Caco-2 (cell line): ENCODE results near the gene TUBB2B. TPM values are rescaled to one million over a fixed set of nuclear protein-coding genes. Genes with fewer than 3 reads are reported as not detected.

Experiments used
- BruUV-seq: library from RNA; stranded (reverse); fragments of 400-500 nt; replicated peaks from 2 replicates; lab custom pipeline; 2021; lab: Mats Ljungman, UMichigan
- CTCF ChIA-PET: fragments of 300-600 bp; sonication (Branson Sonifier 250); formaldehyde crosslinking; loops from one replicate; lab custom pipeline; 2022; ENCODE audit warnings: antibody characterized with exemption; lab: Charles Lee
- POLR2A ChIA-PET: fragments of 300-600 bp; sonication (Branson Sonifier 250); formaldehyde crosslinking; loops from one replicate; lab custom pipeline; 2022; ENCODE audit warnings: antibody characterized with exemption; lab: Charles Lee
- DNase-seq, 2 experiments: peaks; one replicate each; pipeline versions ENCODE4 v3.0.0 to v3.0.0-alpha.2; 2020 to 2022
- H3K27me3 ChIP-seq: replicated peaks from 2 replicates; pipeline ENCODE4 v1.6.0; 2011; ENCODE audit warnings: low read length; ENCODE audit not compliant: control insufficient read depth, insufficient read depth
- H3K36me3 ChIP-seq: 2 replicates; pipeline ENCODE4 v1.5.1; 2011; ENCODE audit warnings: low read length; ENCODE audit not compliant: control insufficient read depth, insufficient read depth
- H3K4me1 ChIP-seq: fragments of 250-450 bp; sonication (Bioruptor Pico); 2 replicates; pipeline ENCODE4 v1.5.1; 2020; ENCODE audit warnings: mild to moderate bottlenecking
- H3K4me3 ChIP-seq: 2 replicates; pipeline ENCODE4 v1.5.1; 2011; ENCODE audit warnings: low read depth, mild to moderate bottlenecking, control low read depth, low read length
- H3K9me3 ChIP-seq: fragments of 250-450 bp; sonication (Bioruptor Pico); 2 replicates; pipeline ENCODE4 v1.5.1; 2020; ENCODE audit warnings: mild to moderate bottlenecking, moderate library complexity
- H3K27ac Mint-ChIP-seq: one replicate; pipeline ENCODE4 v1.8.0; 2022; ENCODE audit warnings: mixed read lengths; ENCODE audit not compliant: unreplicated experiment
- H3K27me3 Mint-ChIP-seq: one replicate; pipeline ENCODE4 v1.8.0; 2022; ENCODE audit warnings: mixed read lengths; ENCODE audit not compliant: insufficient read depth, unreplicated experiment
- H3K36me3 Mint-ChIP-seq: one replicate; pipeline ENCODE4 v1.8.0; 2022; ENCODE audit warnings: mild to moderate bottlenecking, mixed read lengths; ENCODE audit not compliant: insufficient read depth, unreplicated experiment
- H3K4me1 Mint-ChIP-seq: one replicate; pipeline ENCODE4 v1.8.0; 2022; ENCODE audit warnings: low read depth, mixed read lengths; ENCODE audit not compliant: unreplicated experiment
- H3K4me3 Mint-ChIP-seq: one replicate; pipeline ENCODE4 v1.8.0; 2022; ENCODE audit warnings: mild to moderate bottlenecking, moderate library complexity, mixed read lengths; ENCODE audit not compliant: unreplicated experiment
- H3K9me3 Mint-ChIP-seq: one replicate; pipeline ENCODE4 v1.8.0; 2022; ENCODE audit warnings: mixed read lengths; ENCODE audit not compliant: unreplicated experiment
- intact Hi-C: fragments of 100-400 bp; cut with micrococcal nuclease; formaldehyde crosslinking; loops from one replicate; pipeline ENCODE4 v1.10.0; 2022; ENCODE audit not compliant: unreplicated experiment
- total RNA-seq: library from RNA; stranded (reverse); gene quantifications from 2 replicates; pipeline ENCODE4 v1.2.3, GENCODE V29; 2022
- TF ChIP-seq, protein P1 (sequence below), 2 experiments: fragments of 200-600 bp in 1 of 2; IDR thresholded peaks; 1 replicate in 1 of 2; 2 replicates in 1 of 2; pipeline versions ENCODE4 v1.5.1 to v1.8.0; 2011 to 2022; ENCODE audit warnings: antibody characterized with exemption in 1 of 2, control low read depth in 1 of 2, inconsistent platforms in 1 of 2, low read depth in 1 of 2, low read length in 1 of 2, mild to moderate bottlenecking in 1 of 2, moderate library complexity in 1 of 2; ENCODE audit not compliant: insufficient read depth in 1 of 2, severe bottlenecking in 1 of 2, unreplicated experiment in 1 of 2

Gene TUBB2B
- total RNA-seq, 1 experiment from 2014 or later = 150 TPM

DNA sequence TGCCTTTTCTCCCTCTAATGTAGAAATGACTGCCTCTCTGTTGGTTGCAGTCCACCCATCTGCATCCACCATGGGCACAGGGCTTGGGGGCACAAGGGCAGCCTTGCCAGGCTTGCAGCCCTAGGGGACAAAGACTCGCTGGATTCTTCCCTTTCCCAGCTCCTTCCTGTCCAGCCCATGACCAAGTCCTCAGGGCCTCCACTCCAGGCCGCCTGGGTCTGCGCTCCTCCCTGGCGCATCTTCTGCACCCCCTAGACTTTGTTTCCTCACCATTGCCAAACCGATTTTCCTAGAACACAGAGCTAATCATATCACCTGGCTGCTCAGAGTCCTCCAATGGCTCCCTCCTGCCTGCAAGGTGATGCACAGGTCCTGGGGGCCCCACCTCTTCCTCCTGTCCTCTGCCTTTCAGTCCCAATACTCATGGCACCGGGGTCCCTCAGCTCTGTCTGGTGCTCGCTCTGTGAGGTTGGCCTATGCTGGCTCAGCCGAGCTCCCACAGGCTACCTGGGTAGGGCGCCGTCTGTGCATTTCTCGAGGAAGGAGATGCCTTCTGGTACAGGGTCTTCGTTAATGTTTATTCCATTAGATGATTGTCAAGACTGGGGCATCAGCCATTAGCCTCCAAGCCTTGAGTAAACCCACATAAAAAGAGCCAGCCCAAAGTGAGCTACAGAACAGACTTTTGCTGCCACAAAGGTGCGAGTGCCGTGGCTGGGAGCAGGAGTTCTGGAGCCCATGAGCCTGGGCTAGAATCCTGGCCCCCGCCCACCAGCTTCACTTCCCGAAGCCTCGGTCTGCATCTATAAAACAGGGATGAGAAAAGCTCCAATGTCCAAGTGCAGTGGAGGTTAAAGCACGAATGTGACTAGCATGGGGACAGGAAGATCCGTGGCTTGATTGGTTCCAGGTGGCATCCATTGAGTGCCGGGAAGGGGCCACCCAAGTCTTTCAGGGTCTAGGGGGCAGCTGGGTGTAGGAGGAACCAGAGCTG is 49.0 kb upstream of the TUBB2B start:
- no peak for DNase-seq
- no peaks in the 10 kb centered on the region; the same call in 1 of the 2 replicates for H3K36me3 ChIP-seq
- intact Hi-C loops = loop anchor here (5.0 kb wide), 1 partner anchor 226 kb away; no protein-coding TSS in a partner anchor
- no peaks in the 10 kb centered on the region for H3K9me3 ChIP-seq
- no peak overlapping the region for H3K4me3 Mint-ChIP-seq
- no peaks in the 10 kb centered on the region for H3K27me3 Mint-ChIP-seq
- H3K4me1 Mint-ChIP-seq = no peaks in the 10 kb centered on the region
- H3K4me1 ChIP-seq = no peaks in the 10 kb centered on the region
- H3K4me3 ChIP-seq = no peak overlapping the region
- H3K9me3 Mint-ChIP-seq = no peaks in the 10 kb centered on the region
- peaks cover 66% of the 10 kb centered on the region for H3K36me3 Mint-ChIP-seq
- no TSS peak for BruUV-seq
- ChIA-PET POLR2A (no interaction called here), CTCF (no interaction called here)
- H3K27me3 ChIP-seq = no peaks in the 10 kb centered on the region
- H3K27ac Mint-ChIP-seq = no peak overlapping the region
- TF ChIP-seq, protein P1, sequence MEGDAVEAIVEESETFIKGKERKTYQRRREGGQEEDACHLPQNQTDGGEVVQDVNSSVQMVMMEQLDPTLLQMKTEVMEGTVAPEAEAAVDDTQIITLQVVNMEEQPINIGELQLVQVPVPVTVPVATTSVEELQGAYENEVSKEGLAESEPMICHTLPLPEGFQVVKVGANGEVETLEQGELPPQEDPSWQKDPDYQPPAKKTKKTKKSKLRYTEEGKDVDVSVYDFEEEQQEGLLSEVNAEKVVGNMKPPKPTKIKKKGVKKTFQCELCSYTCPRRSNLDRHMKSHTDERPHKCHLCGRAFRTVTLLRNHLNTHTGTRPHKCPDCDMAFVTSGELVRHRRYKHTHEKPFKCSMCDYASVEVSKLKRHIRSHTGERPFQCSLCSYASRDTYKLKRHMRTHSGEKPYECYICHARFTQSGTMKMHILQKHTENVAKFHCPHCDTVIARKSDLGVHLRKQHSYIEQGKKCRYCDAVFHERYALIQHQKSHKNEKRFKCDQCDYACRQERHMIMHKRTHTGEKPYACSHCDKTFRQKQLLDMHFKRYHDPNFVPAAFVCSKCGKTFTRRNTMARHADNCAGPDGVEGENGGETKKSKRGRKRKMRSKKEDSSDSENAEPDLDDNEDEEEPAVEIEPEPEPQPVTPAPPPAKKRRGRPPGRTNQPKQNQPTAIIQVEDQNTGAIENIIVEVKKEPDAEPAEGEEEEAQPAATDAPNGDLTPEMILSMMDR (IDR thresholded peaks at IDR 0.05; ENCODE audit: insufficient read depth in 1 of 2, low read depth in 1 of 2, low read length in 1 of 2, severe bottlenecking in 1 of 2, unreplicated experiment in 1 of 2) = no peak

DNA sequence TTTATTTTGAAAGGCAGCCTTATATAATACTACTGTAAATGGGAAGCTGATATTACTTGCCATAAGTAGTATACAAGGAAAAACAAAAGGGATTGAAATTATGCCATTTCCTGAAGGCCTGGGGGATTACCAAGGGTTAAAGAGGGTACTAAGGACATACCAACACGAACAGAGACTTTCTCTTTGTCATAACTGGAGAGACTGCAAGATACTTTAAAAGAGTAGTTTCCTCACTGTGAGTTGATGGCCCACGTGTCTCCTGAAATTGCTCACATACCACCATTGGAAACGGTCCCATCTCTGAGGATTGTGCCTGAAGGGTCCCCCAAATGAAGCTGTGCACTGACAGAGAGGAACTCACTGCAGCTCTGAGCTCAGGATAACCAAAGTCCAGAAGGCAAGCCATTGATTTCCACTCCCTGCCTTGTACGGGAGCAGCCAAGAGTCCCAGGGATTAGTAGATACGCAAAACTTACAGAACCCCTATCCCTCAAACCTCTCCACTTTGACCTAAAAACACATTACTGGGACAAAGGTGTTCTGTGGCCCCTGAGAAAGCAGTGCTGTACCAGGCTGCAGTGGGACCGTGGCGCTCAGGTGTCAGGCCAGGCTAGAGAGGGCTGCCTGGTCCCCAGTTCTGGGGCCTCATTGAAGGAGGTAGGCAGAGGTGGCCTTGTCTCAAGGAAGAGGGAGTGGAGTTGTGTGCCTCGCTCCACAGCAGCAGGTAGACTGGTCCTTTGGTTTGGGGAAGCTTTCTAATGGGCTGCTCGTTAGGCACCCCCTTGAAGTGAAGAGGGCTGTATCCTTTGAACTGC is 46.5 kb upstream of the TUBB2B start:
- Mint-ChIP-seq H3K27ac (no peak overlapping the region), H3K4me3 (no peak overlapping the region), H3K9me3 (no peaks in the 10 kb centered on the region), H3K4me1 (no peaks in the 10 kb centered on the region), H3K36me3 (peaks cover 76% of the 10 kb centered on the region), H3K27me3 (no peaks in the 10 kb centered on the region)
- H3K36me3 ChIP-seq = no peaks in the 10 kb centered on the region; the same call in none of the 2 replicates
- H3K9me3 ChIP-seq = no peaks in the 10 kb centered on the region
- intact Hi-C loops = no loop called here
- ChIA-PET CTCF (no interaction called here), POLR2A (no interaction called here)
- no peaks in the 10 kb centered on the region for H3K4me1 ChIP-seq
- TF ChIP-seq, protein P1 (IDR thresholded peaks at IDR 0.05; ENCODE audit: insufficient read depth in 1 of 2, low read depth in 1 of 2, low read length in 1 of 2, severe bottlenecking in 1 of 2, unreplicated experiment in 1 of 2) = no peak
- BruUV-seq = no TSS peak
- no peak for DNase-seq
- no peaks in the 10 kb centered on the region for H3K27me3 ChIP-seq
- H3K4me3 ChIP-seq = no peak overlapping the region

DNA sequence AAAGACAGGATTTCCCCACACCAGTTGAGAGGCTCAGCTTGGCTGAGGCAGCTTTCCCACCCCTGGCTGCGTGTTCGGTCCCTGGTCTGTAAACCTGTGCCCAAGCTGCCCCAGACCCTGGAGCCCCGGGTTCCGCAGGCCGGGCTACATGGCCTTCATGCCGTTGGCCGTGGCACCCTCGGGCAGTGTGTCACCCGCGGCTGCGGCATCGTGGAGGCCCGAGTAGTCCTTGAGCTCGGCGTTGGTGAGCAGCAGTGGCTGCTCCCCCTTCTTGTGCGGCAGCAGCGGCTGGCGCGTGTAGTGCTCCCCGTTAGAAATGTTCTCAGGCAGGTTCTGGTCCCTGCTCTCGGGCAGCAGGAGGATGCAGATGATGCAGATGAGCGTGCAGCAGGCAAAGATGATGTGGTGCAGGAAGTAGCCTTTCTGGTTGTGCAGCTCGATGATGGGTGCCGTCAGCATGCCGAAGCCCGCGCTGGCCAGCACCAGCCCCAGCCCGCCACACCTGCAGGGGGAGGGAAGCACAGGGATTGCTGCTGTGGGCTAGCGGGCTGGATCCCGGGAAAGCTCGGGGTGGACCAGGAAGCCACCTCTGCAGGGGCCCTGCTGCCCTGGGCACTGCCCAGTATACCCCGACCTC is 45.6 kb upstream of the TUBB2B start:
- H3K4me3 ChIP-seq = no peak overlapping the region
- H3K27me3 ChIP-seq = no peaks in the 10 kb centered on the region
- no peak for DNase-seq
- ChIA-PET CTCF (no interaction called here), POLR2A (no interaction called here)
- no peak overlapping the region for H3K4me3 Mint-ChIP-seq
- H3K9me3 Mint-ChIP-seq = no peaks in the 10 kb centered on the region
- peaks cover 79% of the 10 kb centered on the region for H3K36me3 Mint-ChIP-seq
- no peaks in the 10 kb centered on the region for H3K4me1 ChIP-seq
- TF ChIP-seq, protein P1 (IDR thresholded peaks at IDR 0.05; ENCODE audit: insufficient read depth in 1 of 2, low read depth in 1 of 2, low read length in 1 of 2, severe bottlenecking in 1 of 2, unreplicated experiment in 1 of 2) = no peak
- H3K4me1 Mint-ChIP-seq = no peaks in the 10 kb centered on the region
- BruUV-seq = no TSS peak
- intact Hi-C loops = no loop called here
- no peaks in the 10 kb centered on the region for H3K9me3 ChIP-seq
- no peaks in the 10 kb centered on the region; the same call in none of the 2 replicates for H3K36me3 ChIP-seq
- H3K27ac Mint-ChIP-seq = no peak overlapping the region
- H3K27me3 Mint-ChIP-seq = no peaks in the 10 kb centered on the region
